Thyroid gland (tissue), 4 donors: ENCODE data around the gene ABHD12.

Source experiments
- POLR2A ChIP-seq, 2 donors: fragments of 450-650 bp; IDR thresholded peaks; one replicate each; pipeline ENCODE4 v1.6.1; 2017; ENCODE audit warnings: antibody characterized with exemption in 2 of 2, mild to moderate bottlenecking in 2 of 2, moderate library complexity in 1 of 2
- TF ChIP-seq, protein P1 (sequence below), 6 experiments: fragments of 200-600 bp in 3 of 6; fragments of 450-650 bp in 3 of 6; sonication (generic) in 3 of 6; IDR thresholded peaks; one replicate each; pipeline ENCODE4 v1.5.1; 2016 to 2019; ENCODE audit warnings: antibody characterized with exemption in 6 of 6, mild to moderate bottlenecking in 2 of 6, inconsistent platforms in 1 of 6, moderate library complexity in 1 of 6

DNA sequence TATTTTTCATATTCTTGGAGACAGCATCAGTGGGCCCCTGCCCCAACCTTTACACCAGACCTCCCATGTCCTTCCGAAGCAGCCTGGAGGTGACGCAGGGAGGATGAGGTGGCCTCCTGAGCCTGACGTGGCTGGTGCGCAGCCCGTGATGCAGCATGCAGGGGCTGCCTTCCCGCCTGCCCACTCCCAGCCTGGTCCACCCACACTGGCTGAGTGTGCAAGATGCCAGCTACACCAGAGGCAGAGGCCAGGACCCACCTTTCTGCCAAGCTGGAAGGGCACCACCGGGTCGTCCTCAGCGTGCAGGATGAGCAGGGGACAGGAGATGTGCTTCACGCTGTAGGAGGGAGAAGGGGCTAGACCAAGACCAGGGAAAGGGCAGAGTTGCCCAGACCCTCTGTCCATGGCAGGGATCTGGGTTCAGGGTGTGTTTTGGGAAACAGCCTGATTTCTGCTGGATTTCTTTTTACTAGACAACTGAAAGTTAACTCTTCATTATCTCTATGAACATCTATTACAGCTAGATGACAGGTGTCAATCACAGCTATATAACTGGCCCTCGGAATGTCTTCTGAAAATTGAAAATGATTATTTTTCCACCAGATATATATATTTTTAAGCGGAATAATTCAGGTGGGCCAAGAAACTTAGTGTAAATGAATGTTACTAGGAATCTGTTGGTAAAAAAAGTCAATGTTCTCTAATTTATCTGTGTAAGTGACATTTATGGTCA is 87.2 kb downstream of the ABHD12 start:
- TF ChIP-seq, protein P1, sequence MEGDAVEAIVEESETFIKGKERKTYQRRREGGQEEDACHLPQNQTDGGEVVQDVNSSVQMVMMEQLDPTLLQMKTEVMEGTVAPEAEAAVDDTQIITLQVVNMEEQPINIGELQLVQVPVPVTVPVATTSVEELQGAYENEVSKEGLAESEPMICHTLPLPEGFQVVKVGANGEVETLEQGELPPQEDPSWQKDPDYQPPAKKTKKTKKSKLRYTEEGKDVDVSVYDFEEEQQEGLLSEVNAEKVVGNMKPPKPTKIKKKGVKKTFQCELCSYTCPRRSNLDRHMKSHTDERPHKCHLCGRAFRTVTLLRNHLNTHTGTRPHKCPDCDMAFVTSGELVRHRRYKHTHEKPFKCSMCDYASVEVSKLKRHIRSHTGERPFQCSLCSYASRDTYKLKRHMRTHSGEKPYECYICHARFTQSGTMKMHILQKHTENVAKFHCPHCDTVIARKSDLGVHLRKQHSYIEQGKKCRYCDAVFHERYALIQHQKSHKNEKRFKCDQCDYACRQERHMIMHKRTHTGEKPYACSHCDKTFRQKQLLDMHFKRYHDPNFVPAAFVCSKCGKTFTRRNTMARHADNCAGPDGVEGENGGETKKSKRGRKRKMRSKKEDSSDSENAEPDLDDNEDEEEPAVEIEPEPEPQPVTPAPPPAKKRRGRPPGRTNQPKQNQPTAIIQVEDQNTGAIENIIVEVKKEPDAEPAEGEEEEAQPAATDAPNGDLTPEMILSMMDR (IDR thresholded peaks at IDR 0.05) = no peak
- no peak for TF ChIP-seq POLR2A (IDR thresholded peaks at IDR 0.05)
